Measurements from ENCODE around the gene MSS51.
"Not testable (repeated sequence)": the region's sequence is repeated elsewhere in the genome, so short reads cannot be mapped to it uniquely, and the experiment has no call there.

The MSS51 gene

DNA sequence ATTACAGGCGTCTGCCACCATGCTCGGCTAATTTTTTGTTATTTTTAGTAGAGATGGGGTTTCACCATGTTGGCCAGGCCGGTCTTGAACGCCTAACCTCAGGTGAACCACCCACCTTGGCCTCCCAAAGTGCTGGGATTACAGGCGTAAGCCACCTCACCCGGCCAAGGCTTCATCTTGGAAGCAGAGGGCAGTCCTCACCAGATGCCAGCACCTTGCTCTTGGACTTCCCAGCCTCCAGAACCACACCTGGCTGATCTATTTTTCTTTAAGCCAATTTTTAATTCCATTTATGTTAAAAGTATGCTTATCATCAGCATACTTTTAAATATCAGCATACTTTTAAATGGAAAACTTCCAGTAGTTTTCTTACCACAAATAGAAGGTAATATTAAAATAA, 31.7 kb downstream of the MSS51 start:
- H3K4me3 ChIP-seq (ENCODE audit: low read depth, low read length): no peak overlapping the region
- TF ChIP-seq, protein P1, sequence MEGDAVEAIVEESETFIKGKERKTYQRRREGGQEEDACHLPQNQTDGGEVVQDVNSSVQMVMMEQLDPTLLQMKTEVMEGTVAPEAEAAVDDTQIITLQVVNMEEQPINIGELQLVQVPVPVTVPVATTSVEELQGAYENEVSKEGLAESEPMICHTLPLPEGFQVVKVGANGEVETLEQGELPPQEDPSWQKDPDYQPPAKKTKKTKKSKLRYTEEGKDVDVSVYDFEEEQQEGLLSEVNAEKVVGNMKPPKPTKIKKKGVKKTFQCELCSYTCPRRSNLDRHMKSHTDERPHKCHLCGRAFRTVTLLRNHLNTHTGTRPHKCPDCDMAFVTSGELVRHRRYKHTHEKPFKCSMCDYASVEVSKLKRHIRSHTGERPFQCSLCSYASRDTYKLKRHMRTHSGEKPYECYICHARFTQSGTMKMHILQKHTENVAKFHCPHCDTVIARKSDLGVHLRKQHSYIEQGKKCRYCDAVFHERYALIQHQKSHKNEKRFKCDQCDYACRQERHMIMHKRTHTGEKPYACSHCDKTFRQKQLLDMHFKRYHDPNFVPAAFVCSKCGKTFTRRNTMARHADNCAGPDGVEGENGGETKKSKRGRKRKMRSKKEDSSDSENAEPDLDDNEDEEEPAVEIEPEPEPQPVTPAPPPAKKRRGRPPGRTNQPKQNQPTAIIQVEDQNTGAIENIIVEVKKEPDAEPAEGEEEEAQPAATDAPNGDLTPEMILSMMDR (IDR thresholded peaks at IDR 0.05; ENCODE audit: low read depth, low read length): no peak
- no peak for DNase-seq (ENCODE audit: low read depth, low spot score)

DNA sequence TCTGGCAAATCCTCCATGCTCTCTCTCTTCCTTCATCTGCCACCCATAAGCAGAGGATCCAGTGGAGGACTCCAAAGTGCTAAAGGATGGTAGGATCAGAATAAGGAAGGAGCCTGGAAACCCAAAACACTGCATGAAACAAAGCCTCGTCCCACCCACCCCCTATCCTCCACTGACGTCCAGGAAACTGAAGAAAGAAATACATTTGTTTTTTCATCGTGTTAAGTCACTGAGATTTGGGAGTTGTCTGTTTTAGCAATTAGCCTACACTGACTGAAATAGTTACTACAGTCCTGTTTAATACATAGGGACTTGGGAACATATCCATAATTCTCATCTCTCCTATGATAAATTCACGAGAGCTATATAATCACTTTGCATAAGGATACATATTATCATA, 34.3 kb downstream of the MSS51 start:
- TF ChIP-seq, protein P1 (IDR thresholded peaks at IDR 0.05; ENCODE audit: low read depth, low read length): no peak
- DNase-seq (ENCODE audit: low read depth, low spot score): no peak
- no peak overlapping the region for H3K4me3 ChIP-seq (ENCODE audit: low read depth, low read length)
- in situ Hi-C loops (cut with HindIII; ENCODE audit: low sequenced_read_pairs): no loop called here

More for the DNA sequence above, 31.7 kb downstream of the MSS51 start:
- in situ Hi-C loops (cut with HindIII; ENCODE audit: low sequenced_read_pairs): no loop called here

DNA sequence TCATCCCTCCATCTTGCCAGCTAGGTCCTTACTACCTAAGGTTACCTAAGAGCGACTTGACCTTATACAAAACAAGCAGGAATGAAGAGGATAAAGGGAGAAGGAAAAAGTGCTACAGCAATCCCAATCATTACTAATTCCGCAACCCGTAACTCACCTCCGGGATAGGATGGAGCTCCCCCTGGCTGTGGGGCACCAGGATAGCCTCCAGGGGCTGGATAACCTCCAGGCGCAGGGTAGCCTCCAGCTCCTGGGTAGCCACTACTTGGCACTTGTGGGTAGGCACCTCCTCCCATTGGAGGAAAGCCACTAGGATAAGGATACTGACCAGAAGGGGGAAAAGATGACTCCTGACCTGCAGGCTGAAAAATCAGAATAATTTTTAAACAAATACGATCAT, 35.3 kb downstream of the MSS51 start:
- in situ Hi-C loops (cut with HindIII; ENCODE audit: low sequenced_read_pairs): no loop called here
- no peak for DNase-seq (ENCODE audit: low read depth, low spot score)
- no peak overlapping the region for H3K4me3 ChIP-seq (ENCODE audit: low read depth, low read length)
- TF ChIP-seq, protein P1 (IDR thresholded peaks at IDR 0.05; ENCODE audit: low read depth, low read length): peak; percentile 22

DNA sequence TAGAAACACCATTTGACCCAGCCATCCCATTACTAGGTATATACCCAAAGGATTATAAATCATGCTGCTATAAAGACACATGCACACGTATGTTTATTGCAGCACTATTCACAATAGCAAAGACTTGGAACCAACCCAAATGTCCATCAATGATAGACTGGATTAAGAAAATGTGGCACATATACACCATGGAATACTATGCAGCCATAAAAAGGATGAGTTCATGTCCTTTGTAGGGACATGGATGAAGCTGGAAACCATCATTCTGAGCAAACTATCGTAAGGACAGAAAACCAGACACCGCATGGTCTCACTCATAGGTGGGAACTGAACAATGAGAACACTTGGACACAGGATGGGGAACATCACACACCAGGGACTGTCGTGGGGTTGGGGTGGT, 39.0 kb downstream of the MSS51 start:
- H3K4me3 ChIP-seq (ENCODE audit: low read depth, low read length); DNase-seq (ENCODE audit: low read depth, low spot score); in situ Hi-C loops (cut with HindIII; ENCODE audit: low sequenced_read_pairs): not testable (repeated sequence)

DNA sequence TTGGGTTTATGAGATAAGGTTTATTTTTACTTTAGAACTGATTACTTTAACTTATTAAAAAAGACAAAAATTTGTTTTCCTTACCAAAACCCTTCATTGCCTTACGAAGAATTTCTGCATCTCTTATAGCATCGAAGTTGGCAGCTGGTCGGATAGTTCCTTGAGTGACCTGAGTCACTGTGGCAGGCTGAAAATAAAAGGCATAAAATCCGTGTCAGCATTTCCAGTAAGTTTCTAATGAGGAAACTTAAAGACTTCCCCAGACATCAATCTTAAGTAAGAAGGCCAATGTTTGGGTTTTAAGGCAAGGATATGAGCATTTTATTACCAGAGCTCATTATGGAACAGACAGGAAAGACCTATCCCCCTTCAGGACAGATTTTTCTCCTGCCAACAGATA, 45.1 kb downstream of the MSS51 start:
- DNase-seq (ENCODE audit: low read depth, low spot score): no peak
- no peak overlapping the region for H3K4me3 ChIP-seq (ENCODE audit: low read depth, low read length)
- in situ Hi-C loops (cut with HindIII; ENCODE audit: low sequenced_read_pairs): no loop called here
- TF ChIP-seq, protein P1 (IDR thresholded peaks at IDR 0.05; ENCODE audit: low read depth, low read length): no peak

DNA sequence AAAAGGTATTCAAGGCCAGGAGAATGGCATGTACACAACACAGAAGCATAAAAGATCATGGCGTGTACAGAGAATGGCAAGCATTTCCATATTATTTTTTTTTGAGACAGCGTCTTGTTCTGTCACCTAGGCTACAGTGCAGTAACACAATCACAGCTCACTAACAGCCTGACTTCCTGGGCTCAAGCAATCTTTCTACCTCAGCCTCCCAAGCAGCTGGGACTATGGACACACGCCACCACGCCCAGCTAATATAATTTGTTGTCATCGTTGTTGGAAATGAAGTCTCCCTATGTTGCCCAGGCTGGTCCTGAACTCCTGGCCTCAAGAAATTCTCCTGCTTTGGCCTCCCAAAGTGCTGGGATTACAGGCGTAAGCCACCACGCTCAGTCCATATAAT, 46.8 kb downstream of the MSS51 start:
- H3K4me3 ChIP-seq (ENCODE audit: low read depth, low read length): no peak overlapping the region
- no peak for DNase-seq (ENCODE audit: low read depth, low spot score)
- in situ Hi-C loops (cut with HindIII; ENCODE audit: low sequenced_read_pairs): no loop called here
- TF ChIP-seq, protein P1 (IDR thresholded peaks at IDR 0.05; ENCODE audit: low read depth, low read length): no peak

DNA sequence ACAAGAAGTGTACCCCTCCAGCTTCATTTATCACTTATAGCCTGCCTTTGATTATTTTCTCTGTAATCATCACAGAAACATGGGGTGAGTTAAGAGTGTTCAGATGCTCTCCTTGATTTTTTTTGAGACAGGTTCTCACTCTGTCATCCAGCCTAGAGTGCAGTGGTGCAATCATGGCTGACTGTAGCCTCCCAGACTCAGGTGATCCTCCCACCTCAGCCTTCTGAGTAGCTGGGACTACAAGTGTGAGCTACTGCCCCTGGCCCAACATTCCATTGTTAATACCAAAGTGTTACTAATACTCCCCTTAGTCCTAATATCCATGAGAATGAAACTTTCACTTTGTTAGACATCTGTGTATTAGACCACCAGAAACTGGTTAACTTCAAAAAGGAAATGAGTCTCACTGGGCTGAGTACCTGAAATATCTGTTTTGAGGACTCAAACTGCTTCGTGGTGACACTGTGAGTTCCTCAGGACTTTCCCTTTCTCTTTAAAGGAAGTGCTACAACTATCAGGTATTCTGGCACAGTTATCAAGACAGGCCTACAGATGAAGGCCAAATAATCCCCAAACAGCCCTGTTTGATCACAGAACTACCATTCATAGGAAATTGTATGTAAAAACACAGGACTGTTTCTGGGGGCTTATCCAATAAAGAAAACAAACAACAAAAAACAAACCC, 54.2 kb downstream of the MSS51 start:
- in situ Hi-C loops (cut with HindIII; ENCODE audit: low sequenced_read_pairs): no loop called here

More for the DNA sequence above, 54.2 kb downstream of the MSS51 start:
- DNase-seq (ENCODE audit: low read depth, low spot score): no peak
- H3K4me3 ChIP-seq (ENCODE audit: low read depth, low read length): no peak overlapping the region
- TF ChIP-seq, protein P1 (IDR thresholded peaks at IDR 0.05; ENCODE audit: low read depth, low read length): no peak
